NCI-H82 (cell line): ENCODE data around the gene GPC4.

Experiments used
- DNase-seq: peaks from one replicate; lab custom pipeline; 2025; lab: John Stamatoyannopoulos, UW

Gene GPC4

DNA sequence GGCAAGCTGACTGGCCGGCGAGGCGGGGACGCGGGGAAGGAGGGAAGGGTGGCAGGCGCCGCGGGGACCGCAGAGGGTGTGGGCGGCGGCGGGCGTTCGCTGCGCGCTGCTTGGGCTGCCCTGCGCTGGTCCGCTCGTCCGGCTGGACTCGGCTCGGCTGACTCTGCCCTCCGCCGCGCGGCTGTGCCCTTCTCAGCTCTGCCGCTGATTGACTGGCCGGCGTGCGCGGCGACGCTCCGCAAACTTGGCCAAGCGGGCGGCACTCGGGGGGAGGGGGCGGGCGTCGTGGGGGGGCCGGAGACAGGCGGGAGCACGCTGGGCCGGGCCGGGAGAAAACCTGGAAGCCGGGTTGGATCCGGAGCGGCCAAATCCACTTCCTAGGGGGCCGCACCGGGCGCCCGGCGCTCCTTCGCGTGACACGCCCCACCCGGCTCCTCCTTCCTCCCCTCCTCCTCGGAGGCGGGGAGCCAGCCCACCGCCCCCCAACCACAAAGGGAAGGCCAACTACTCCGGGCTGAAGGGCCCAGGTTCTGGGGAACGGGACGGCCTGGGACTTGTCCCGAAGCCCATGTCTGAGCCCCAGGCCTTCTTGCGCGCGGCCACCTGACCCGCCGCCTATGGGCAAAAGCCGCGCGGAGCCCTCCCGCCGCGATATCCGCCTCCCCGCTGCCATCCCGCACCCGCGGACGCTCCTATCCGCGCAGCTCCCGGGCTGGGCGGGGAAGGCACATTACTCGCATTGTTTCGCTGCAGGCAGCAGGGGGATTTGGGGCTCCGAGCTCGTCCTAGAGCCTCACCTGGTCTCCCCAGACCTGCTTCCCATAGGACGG, at the start of gene GPC4:
Gene GPC4 (minus strand): TSS at position 214 of the 830 bp plus-strand sequence. CDS start 524 bp downstream, outside the sequence.
- peak; percentile 52 for DNase-seq

DNA sequence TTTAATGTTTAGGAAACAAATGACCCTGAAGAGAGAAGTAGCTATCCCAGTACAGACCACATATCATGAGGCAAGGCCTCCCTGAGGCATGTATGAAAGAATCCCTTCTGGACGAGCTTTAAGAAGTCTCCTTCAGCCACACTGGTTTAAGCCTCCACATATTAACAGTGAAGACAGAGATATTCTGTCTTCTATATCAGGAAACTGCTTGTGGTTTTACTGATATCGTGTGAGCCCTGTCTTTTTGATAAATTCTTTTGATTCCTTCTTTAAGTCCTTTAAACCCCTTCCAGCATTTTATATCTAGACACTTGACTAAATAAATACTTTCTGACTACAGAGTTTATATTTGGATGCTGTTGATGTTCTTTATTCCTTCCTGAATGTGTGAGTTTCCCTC, 45.9 kb upstream of the GPC4 start:
- no peak for DNase-seq

DNA sequence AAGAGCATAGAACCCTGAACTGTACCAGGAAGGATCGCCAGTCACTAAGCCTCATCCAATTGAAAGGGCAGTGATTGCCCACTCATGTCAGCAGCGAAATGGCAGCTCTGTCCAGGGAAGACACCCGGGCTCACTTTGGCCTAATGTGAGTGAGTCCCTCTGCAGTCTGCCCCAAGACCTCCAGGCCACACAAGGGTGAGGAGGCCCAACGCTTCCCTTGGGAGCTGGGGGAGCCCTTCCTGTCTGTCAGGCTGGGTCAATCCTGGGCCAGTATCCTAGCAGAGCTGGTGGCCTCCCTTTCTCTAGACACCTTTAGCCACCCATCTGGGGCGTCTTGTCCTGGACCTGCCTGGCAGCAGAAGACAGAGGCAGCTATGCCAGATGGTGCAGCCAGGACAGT, 39.6 kb upstream of the GPC4 start:
- no peak for DNase-seq

DNA sequence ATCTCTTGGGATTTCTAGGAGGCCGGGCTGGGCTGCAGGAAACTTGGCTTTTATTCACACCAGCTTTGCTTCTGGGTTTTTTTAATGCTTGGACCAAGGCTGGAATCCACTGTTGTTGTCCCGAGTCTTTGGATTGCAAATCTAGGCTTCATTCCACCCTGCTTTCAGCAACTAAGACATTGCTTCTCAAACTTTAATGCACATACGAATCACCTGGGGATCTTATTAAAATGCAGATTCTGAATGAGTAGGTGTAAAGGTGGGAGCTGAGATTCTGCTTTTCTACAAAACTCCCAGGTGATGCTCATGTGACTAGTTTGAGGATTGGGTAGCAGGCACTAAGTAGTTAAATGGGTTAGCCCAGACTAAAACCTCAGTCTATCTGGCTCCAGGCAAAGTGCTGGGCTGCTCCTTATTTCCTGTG, 39.2 kb upstream of the GPC4 start:
- no peak for DNase-seq

DNA sequence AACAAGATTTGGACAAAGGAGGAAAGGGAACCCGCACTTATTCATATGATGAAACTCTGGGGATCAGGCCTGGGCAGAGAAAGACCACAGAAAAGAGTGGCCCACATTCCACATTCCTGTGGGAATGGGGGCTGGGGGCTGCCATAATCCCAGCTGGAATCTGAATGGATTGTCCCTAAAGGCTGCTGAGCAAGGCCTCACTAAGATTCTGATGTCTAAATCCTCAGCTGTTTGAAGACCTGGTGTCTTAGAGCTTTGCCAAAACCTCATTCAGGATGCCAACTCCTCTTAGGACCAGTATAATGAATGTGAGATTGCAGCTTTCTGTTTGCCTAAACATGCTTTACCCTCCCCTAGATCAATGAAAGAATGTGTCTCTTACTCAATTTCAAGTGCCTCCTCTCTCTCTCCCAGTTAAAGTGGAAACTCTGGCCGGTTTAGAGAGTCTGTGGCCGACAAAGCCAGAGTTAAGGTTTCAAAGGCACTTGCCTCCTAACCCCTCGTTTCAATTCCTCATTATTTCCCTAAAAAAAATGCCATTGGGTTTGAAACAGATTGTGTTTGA, 33.3 kb upstream of the GPC4 start:
- DNase-seq = no peak

DNA sequence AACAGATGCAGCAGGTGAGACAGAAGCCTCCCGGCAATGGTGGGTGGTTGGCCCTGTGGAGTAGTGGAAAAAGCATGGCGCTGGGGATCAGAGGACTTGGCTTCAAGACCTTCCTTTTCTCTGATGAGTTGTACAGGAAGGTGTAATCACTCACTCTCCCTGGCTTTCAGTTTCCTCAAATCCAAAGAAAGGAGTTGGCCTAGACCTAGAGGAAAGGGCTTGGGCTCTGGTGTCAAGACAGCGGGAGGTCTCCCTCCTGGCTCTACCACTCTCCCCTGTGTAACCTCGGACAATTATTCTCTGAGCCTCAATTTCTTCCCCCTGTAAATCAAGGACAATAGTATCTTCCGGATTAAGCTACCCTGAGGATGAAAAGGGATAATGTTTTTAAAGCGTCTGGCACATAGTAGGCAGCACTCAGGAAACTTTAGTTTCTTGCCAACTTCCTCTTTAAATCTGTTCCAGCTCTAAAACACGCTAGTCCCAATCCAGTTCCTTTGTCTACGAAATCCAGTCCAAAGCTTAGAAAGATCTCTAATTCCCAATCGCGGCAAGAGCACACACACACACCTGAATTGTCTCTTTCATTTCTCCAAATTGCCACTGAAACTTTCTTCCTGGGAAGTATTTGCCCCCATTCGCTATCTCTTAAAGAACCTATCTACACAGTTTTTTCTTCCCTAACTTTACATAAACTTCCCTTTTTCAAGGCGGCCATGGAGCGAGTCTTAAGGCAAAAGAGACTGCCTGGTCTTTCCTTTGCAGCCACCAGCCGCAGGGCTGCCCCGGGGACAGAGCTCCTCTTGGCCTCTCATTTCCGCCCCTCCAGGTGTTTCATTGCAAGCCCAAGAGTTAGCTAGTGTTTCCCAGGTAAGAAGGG, 29.9 kb upstream of the GPC4 start:
- DNase-seq = peak; percentile 52

DNA sequence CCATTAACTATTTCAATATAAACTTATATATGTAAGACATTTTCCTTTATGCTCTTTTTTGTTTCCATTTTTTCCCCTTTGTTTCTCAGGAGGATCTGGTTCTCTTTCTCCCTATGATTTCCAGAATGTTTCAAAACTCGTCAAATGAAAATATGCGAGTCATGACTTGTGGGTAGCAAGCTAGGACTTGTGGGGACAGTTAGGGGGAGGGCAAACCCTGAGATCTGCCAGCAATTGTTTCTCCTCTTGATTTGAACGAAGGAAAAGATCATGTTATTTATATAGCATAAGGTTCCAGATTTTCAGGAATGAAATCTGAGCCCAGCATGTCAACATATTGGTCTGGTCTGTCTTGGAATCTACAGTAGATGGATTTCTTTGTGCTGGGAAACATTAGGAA, 28.9 kb upstream of the GPC4 start:
- no peak for DNase-seq

DNA sequence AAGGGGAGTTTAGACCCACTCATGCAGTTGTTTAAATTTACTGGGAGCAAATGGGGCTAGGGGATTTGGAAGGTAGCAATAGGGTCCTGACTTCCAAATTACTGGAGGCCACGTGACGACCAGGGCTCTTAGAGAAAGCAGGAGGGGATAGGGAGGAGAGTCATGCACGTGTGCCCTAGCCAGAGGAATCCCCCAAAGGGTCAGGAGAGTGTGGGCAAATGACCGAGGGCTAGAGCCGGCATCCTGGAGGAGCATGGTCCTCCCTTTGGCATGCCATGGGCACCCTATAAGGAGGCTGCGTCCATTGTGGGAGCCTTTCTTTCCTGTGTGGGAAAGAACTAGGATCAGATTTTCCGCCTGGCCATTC, 25.5 kb upstream of the GPC4 start:
- DNase-seq = no peak

DNA sequence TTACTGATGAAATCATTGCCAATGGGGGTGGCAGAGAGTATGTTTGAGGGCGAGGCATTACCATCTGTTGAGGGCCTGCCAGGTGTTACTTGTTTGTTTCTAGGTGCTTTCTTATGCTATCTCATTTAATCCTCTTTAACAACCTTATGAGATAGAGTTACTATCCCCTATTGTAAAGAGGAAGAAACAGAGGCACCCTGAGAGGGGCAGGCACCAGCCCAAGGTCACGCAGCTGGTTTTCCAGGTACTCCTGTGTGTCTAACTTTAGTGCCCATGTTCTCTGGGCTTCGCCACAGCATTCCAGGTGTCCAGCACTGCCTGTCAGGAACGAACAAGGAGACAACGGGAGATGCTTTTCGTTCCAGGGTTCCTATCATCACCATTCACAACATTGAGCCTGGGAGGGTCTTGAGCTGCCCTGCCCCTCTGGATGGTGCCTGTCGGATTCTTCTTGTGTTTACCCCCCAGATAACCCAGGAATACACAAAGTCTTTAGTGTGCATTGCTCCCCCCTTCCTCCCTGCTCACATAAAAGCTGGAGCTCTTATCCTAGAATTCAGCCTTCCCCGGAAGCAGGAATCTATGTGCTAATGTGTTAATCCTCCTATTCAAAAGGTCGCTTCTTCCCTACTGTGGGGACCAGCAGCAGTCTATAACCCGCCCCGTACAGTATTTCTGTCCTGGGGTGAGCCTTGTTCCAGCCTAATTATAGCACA, 24.9 kb upstream of the GPC4 start:
- DNase-seq = peak; percentile 48

DNA sequence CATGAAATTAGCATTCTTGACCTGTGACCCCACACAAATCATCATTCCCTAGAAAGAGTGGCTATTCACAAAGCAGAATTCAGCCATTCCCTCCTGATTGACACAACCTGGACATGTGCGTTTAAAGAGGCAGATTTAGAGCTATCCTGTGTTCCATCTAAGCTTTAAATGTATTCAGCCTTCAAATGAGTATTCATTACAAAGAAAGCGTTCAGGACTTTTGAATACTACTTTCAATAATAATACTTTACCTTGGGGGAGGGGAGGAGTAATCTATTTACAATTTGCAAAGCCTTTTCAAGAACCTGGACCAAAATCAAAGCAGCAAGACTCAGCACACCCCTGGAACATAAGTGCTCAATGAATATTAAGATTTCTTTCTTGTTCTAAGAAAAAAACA, 22.5 kb upstream of the GPC4 start:
- no peak for DNase-seq

DNA sequence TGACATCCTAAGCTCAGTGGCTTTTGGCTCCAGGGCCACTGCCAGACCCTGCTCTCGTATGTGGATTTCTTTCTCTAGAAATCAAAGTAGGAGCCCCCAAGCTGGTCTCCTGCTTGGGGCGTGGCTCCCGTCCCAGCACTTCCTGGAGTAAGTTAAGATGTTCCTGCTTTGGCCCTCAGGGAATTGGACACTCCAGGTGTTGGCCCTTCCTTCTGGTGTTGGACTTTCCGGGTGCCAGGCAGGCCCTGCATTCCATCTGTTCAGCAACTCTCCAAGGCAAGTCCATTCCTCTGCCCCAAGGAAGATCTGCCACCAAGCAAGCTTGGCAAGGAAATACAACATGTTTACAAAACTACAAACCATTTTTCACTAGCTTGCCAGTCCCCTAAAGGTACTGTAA, 22.1 kb upstream of the GPC4 start:
- no peak for DNase-seq

DNA sequence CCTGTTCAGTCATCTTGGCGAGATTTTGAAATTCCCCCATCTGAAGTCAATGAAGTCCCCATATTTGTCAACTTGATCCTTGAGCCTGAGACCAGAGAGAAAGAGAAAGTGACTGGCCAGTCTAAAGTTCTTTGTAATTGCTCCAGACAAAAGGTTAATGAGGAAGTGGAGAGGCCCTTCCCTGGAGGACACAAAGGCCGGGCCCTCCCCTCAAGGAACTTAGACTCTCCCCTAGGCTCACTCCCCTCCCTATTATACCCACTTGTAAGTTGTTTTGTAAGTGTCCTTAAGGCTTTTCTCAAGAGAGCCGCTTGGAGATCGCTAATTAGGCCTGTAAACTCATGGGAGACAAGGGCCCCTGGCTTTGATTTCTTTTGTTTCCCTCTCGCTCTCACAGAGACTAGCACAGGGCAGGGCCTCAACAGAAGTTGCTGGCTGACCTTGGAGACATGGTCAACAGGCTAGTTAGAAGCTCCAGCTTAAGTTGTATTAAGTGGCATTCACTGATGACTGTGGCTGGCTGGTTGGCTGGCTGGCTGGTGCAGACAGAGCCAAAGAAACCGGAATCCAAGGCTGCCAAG, 20.3 kb upstream of the GPC4 start:
- DNase-seq = no peak

DNA sequence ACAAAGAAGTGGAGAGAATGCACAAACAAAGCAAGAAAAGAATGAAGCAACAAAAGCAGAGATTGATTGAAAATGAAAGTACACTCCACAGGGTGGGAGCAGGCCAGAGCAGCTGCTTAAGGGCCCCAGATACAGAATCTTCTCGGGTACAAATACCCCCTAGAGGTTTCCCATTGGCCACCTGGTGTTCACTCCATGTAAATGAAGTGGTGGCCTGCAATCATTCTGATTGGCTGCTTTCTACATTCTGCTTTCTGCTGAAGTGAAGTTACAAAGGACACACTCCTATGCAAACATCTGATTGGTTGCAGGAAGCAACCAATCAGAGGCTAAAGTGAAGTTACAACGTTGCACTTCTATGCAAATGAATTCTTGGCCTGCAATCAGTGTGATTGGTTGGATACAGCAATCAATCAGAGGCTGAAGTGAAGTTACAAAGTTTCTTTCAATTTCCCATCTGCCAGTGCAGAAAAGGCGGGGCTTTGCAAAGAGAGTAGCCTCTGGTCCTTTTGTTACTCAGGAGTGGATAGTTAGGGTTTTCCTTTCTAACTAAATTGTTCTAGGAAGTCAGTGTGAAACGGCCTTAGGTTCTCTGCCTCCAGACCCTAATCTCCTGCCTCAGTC, 19.0 kb upstream of the GPC4 start:
- DNase-seq = no peak

DNA sequence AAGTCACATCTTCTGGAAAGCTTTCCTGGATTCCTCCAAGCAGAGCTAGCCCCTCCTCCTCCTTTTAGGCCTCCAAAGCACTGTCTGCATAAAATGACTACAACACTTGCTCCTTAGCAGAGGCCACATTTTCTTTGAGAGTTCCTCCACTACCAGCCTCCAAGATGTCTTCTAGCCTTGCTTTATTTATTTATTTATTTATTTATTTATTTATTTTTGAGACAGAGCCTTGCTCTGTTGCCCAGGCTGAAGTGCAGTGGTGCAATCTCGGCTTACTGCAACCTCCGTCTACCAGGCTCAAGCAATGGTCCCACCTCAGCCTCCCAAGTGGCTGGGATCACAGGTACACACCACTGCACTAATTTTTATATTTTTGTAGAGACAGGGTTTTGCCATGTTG, 4.6 kb upstream of the GPC4 start:
- no peak for DNase-seq

DNA sequence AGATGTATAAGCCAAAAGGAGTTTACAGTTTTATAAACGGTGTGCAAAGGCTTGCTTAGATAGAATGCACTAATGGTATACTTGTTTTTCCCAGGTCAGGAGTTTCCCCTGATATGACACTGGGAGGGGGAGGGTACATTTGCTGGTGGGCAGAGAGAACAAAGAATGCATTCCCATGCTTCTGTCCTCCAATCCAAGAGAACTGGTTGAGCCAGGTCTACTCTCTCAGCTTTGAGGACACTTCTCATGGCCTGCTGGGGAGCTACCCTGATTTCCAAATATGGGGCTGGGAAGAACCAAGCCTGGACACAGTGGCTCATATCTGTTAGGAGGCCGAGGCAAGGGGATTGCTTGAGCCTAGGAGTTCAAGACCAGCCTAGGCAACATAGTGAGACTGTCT, 3.3 kb upstream of the GPC4 start:
- no peak for DNase-seq

DNA sequence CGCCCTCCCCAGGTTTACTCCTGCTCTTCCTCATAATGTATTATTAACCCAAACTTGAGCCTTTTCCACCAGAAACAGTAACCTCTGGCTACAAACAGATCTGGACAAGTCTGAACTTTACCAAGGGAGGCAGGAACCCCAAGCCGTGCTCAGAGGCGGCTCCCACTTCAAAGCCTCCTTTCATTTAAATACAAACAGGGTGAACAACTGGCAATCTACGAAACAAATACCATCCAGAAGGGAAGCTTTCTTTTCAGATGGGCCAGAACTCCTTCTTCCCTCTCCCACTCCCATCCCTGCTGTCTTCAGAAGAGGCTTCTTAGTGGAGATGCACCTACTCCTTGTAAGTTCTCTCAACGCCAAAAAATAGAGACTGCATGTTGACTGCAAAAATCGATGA, 2.1 kb upstream of the GPC4 start:
- DNase-seq = no peak

DNA sequence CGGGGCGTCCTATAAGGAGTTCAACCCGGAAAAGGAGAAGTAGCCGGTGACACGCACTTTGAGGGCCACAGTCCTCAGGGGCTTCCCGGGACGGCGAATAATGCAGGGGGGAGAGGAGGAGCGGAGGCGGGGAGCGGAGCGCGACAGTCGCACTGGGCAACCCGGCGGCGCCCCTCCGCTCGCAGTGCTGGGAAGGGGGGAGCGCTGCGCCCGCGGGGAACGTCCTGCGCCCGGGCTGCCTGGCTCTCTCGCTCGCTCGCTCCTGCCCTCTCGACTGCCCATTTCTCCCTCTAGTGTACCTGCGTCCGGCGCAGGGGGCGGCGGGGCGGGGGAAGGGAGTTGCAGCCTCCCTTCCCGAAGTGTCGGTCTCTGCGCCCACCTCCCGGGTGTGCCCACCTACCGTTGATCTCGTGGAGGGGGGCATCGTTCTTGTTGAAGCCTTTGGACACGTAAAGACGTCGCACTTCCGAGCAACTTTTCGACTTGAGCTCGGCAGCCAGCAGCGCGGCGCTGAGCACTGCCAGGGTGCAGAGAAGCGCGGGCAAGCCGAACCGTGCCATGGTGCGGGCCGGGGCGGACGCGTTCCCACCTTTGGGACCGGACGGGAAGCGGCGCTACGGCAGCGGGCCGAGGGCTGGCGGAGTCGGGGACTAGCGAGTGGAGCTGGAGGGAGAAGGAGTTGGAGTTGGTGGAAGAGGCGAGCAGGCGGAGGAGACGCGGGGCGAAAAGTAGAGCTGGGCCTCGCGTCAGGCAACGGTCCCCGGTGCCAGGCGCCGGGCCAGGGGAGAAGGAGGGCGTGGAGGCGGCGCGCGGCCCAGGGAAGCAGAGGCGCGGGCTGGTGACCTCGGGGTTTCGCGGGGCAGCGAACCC, 648 bp downstream of the GPC4 start:
- peak; percentile 20 for DNase-seq

DNA sequence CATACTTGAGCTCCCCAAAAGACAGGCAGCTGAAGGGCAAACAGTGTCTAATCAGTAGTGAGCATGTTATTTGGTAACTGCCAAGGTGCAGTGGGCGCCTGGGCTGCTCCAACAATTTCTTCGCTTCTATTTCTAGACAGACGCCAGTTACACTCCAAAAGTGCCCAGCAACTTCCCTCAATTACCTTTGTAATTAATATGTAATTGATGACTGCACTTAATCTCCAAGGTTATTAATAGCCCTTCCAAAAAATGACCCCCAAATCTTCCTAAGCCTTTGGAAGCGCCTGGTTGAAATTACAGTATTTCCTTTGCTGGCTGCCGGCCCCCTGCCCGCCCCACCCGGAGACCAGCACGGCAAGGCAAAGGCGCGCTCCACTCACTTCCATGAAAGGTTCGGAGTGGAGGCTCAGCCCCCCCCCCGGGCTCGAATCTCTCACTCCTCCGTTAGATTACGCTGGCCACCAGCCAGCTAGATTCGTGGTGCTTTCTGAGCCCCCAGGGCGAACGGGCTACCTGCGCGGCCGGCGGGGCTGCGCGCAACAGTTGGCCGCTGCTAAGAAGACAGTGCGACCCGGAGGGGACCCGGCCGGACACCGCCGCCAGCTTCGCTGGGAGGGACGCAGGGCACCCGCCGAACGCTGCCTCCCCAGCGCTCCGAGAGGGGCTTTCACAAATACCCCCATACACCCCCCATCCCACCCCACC, 1.9 kb downstream of the GPC4 start:
- DNase-seq = no peak

DNA sequence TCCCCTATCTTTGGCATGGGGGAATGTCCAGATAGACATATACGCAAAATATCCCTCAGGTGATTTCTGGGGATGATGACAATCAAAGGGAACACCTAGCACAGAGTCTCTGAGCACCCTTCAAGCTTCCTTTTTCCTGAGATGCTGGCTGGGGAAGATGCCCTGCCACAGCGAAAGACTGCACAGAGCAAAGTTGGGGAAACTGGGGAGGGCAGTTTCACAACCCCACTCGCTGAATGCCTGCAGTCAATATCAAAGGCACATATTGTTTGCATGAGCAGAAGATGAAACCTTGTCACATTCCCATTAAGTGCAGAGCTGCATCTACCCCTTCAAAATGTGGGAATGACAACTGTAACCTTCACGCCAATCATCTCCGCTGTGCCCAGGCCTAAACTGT, 2.6 kb downstream of the GPC4 start:
- no peak for DNase-seq

DNA sequence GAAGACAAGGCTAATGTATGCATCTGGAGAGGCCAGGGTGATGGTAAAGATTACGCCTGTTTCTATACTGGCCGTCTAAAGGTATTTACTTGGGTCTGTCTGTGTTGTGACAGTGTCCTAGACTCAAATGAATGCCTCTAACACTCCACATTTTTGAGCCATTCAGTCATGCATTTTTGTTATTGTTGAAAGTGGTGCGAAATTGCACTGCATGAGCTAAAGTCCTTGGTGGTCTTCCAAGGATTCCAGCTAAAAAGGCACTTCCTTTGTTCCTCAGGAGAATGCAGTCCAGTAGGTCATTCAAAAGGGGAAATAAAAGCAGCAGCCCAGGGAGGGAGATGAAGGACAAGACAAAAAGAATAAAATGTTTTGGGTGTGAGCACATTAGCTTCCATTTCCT, 3.0 kb downstream of the GPC4 start:
- DNase-seq = no peak
